ENCODE results near the gene PKHD1.

The PKHD1 gene

GRCh38 chr6:52077961-52078625 is 9.3 kb downstream of the PKHD1 start:
- no peak for DNase-seq (ENCODE audit: low spot score)
- TF ChIP-seq CTCF (IDR thresholded peaks at IDR 0.05; ENCODE audit: extremely low read depth, missing control alignments), result no peak

GRCh38 chr6:52077180-52077884 is 10.1 kb downstream of the PKHD1 start:
- DNase-seq (ENCODE audit: low spot score), result no peak
- TF ChIP-seq CTCF (IDR thresholded peaks at IDR 0.05; ENCODE audit: extremely low read depth, missing control alignments), result no peak

DNA sequence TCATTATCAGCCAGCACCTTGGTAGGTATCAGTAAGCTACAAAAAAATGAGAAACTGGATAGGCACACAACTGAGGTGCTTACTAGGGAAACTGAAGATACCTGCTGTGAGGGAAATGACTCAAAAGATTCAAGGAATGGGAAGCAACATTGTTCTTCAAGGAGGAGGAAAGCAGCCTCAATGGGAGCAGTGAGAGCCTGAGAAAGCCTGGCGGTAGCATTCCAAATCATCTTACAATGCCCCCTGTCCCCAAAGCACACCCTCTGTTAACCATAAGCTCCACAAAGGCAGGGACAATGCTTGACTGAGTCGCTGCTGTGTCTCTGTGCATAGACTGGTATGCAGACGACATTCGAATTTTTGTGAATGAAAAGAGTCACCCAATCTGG is 10.6 kb downstream of the PKHD1 start:
- DNase-seq (ENCODE audit: low spot score), result no peak
- no peak for TF ChIP-seq CTCF (IDR thresholded peaks at IDR 0.05; ENCODE audit: extremely low read depth, missing control alignments)

- no peak for DNase-seq (ENCODE audit: low spot score)
These were observed 12.7 kb downstream of the PKHD1 start for GRCh38 chr6:52074716-52075115.

DNA sequence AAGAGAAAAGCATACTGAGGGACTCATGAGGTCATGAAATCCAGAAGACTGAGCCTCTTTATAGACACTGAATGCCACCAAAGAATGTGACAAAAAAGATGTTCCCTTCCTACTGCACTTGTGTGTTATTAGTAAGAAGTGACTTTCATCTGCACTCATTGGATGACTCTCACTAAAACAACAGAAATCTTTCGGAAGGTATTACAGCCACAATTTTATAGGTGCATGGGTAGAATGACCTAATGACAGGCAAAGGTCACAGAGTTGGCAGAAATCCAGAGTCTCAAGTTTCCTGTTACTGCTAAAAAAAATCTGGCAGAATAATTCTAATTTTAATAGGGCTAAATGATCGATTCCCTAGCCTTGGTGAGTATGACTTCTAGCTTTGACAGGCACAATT is 13.3 kb downstream of the PKHD1 start:
- TF ChIP-seq CTCF (IDR thresholded peaks at IDR 0.05; ENCODE audit: extremely low read depth, missing control alignments), result no peak
- no peak for DNase-seq (ENCODE audit: low spot score)

More at GRCh38 chr6:52074716-52075115, 12.7 kb downstream of the PKHD1 start:
- TF ChIP-seq CTCF (IDR thresholded peaks at IDR 0.05; ENCODE audit: extremely low read depth, missing control alignments), result no peak

GRCh38 chr6:52065621-52066020 is 21.8 kb downstream of the PKHD1 start:
- DNase-seq (ENCODE audit: low spot score), result no peak
- TF ChIP-seq CTCF (IDR thresholded peaks at IDR 0.05; ENCODE audit: extremely low read depth, missing control alignments), result no peak

DNA sequence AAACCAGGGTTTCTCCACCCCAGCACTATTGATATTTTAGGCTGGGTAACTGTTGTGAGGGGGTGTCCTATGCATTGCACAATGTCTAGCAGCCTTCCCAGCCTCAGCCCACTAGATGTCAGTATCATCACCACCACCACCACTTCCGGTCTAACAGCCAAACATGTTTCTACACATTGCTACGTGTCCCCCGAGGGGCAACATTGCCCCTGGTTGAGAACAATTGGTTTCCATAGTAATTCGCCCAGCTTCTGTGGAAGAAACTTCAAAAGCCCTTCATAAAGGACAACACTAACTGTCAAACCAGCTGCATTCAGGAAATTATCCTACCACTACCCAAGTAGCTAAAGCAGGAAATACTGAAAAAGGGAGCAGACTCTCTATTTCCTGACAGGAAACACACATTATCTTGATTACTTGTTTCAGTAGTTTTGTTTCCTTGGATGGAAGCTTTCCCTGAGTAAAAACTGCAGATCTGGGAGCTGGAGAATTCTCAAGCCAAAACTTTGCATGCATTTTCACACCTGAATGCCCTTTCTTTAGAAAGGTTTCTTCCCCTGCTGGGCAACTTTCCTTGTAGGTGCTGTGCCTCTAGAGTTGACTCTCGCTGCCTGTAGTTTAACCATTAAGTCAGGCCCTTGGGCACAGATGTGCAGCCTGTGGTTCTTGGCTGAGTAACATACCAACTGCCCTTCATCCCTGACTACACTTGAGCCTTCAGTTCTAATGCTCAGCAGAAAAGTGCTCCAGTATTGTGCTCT is 23.6 kb downstream of the PKHD1 start:
- peak; percentile 9 for TF ChIP-seq CTCF (IDR thresholded peaks at IDR 0.05; ENCODE audit: extremely low read depth, missing control alignments)
- peak; percentile 63 for DNase-seq (ENCODE audit: low spot score)

Data from GM20000 (cell line).